Ishikawa (cell line): ENCODE results near the gene NR6A1.

Experiments used
- CEBPB ChIP-seq: IDR thresholded peaks from 2 replicates; pipeline ENCODE4 v1.6.1; 2012
- CREB1 ChIP-seq: IDR thresholded peaks from 2 replicates; pipeline ENCODE4 v1.6.1; 2012; ENCODE audit warnings: low read depth
- EGR1 ChIP-seq: IDR thresholded peaks from 2 replicates; pipeline ENCODE4 v1.6.1; 2012
- EP300 ChIP-seq: IDR thresholded peaks from 2 replicates; pipeline ENCODE4 v1.6.1; 2012; ENCODE audit warnings: borderline replicate concordance
- FOXM1 ChIP-seq: IDR thresholded peaks from 2 replicates; pipeline ENCODE4 v1.6.1; 2012; ENCODE audit warnings: low read depth, borderline replicate concordance
- NFIC ChIP-seq: IDR thresholded peaks from 2 replicates; pipeline ENCODE4 v1.6.1; 2012
- RAD21 ChIP-seq: IDR thresholded peaks from 2 replicates; pipeline ENCODE4 v1.6.1; 2012; ENCODE audit warnings: low read depth
- TAF1 ChIP-seq: IDR thresholded peaks from 2 replicates; pipeline ENCODE4 v1.6.1; 2012; ENCODE audit warnings: low read depth, mild to moderate bottlenecking
- TCF12 ChIP-seq: IDR thresholded peaks from 2 replicates; pipeline ENCODE4 v1.6.1; 2012; ENCODE audit warnings: low read depth
- TEAD4 ChIP-seq: IDR thresholded peaks from 2 replicates; pipeline ENCODE4 v1.6.1; 2012
- YY1 ChIP-seq: IDR thresholded peaks from 2 replicates; pipeline ENCODE4 v1.6.1; 2012; ENCODE audit warnings: low read depth
- TF ChIP-seq, protein P1 (sequence below): IDR thresholded peaks from 2 replicates; pipeline ENCODE4 v1.6.1; 2012
- TF ChIP-seq, protein P2 (sequence below): IDR thresholded peaks from 2 replicates; pipeline ENCODE4 v1.6.1; 2012
- TF ChIP-seq, protein P3 (sequence below): IDR thresholded peaks from 2 replicates; pipeline ENCODE4 v1.6.1; 2012; ENCODE audit warnings: low read depth, mild to moderate bottlenecking

DNA sequence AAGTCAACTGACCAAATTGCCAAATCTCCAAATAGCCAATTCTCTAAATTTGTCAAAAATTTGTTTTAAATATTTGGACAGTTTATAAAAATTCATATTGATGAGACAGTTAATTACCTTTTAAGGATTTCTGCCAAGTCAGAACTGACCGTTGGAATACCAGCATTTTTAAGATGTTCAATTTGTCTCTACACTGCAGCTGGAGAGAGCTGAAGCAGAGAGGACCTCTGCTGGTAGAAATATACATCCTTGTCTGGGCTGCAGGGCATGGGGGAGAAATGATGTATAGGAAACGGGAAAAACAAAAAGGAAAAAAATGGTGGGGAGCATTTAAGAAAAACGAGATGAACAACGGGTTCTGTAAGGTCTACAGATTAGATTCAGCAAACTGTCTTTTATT is 16.8 kb downstream of the NR6A1 start:
- TF ChIP-seq NFIC (no peak), CREB1 (no peak), TAF1 (no peak), CEBPB (no peak), RAD21 (peak; percentile 64), EP300 (no peak), TCF12 (no peak), EGR1 (no peak), FOXM1 (no peak), YY1 (no peak), TEAD4 (no peak)
- TF ChIP-seq, protein P1, sequence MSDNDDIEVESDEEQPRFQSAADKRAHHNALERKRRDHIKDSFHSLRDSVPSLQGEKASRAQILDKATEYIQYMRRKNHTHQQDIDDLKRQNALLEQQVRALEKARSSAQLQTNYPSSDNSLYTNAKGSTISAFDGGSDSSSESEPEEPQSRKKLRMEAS = no peak
- TF ChIP-seq, protein P2, sequence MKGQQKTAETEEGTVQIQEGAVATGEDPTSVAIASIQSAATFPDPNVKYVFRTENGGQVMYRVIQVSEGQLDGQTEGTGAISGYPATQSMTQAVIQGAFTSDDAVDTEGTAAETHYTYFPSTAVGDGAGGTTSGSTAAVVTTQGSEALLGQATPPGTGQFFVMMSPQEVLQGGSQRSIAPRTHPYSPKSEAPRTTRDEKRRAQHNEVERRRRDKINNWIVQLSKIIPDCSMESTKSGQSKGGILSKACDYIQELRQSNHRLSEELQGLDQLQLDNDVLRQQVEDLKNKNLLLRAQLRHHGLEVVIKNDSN = no peak
- TF ChIP-seq, protein P3, sequence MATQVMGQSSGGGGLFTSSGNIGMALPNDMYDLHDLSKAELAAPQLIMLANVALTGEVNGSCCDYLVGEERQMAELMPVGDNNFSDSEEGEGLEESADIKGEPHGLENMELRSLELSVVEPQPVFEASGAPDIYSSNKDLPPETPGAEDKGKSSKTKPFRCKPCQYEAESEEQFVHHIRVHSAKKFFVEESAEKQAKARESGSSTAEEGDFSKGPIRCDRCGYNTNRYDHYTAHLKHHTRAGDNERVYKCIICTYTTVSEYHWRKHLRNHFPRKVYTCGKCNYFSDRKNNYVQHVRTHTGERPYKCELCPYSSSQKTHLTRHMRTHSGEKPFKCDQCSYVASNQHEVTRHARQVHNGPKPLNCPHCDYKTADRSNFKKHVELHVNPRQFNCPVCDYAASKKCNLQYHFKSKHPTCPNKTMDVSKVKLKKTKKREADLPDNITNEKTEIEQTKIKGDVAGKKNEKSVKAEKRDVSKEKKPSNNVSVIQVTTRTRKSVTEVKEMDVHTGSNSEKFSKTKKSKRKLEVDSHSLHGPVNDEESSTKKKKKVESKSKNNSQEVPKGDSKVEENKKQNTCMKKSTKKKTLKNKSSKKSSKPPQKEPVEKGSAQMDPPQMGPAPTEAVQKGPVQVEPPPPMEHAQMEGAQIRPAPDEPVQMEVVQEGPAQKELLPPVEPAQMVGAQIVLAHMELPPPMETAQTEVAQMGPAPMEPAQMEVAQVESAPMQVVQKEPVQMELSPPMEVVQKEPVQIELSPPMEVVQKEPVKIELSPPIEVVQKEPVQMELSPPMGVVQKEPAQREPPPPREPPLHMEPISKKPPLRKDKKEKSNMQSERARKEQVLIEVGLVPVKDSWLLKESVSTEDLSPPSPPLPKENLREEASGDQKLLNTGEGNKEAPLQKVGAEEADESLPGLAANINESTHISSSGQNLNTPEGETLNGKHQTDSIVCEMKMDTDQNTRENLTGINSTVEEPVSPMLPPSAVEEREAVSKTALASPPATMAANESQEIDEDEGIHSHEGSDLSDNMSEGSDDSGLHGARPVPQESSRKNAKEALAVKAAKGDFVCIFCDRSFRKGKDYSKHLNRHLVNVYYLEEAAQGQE = no peak
